GM12892 (cell line): Measurements from ENCODE around the gene NUDT6.

Experiments used
- POLR2A ChIP-seq: IDR thresholded peaks from 2 replicates; pipeline ENCODE4 v1.6.1; 2011; ENCODE audit warnings: low read depth, low read length, control low read depth
- POLR2AphosphoS5 ChIP-seq: IDR thresholded peaks from 2 replicates; pipeline ENCODE4 v1.6.1; 2011; ENCODE audit warnings: low read depth, low read length, control low read depth

DNA sequence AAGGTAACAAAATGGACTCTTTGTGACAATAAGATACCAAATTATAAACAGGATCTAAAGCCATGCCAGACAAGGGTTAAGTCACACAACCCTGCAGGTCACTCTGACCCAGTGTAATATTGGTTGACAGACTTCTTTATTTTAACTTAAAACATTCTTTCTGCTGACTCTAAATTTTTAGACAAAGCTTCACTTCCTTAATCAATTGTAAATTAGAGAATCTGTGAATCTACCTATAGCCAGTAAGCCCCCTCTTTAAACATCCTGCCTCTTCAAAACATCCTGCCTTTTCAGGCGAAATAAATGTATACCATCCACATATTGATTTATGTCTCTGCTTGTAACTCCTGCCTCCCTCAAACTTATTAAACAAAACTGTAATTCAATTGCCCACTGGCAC is 14.2 kb downstream of the NUDT6 start:
- no peak for TF ChIP-seq POLR2A
- no peak for TF ChIP-seq POLR2AphosphoS5
